Loucy (cell line): ENCODE measurements around the gene SPINK4.

Experiments
- H2AFZ ChIP-seq: fragments of 200-600 bp; sonication (generic); 2 replicates; pipeline ENCODE4 v1.6.0; 2016; ENCODE audit warnings: antibody characterized with exemption, mild to moderate bottlenecking, low read length, moderate library complexity
- H3F3A ChIP-seq: fragments of 200-600 bp; 2 replicates; pipeline ENCODE4 v1.6.0; 2016; ENCODE audit warnings: antibody characterized with exemption, low read depth, mild to moderate bottlenecking
- H3K27me3 ChIP-seq: fragments of 200-600 bp; sonication (generic); 2 replicates; pipeline ENCODE4 v1.6.1; 2014; ENCODE audit warnings: low read length, mild to moderate bottlenecking; ENCODE audit not compliant: insufficient read depth, poor library complexity, severe bottlenecking
- H3K36me3 ChIP-seq: fragments of 200-600 bp; sonication (generic); 2 replicates; pipeline ENCODE4 v1.6.1; 2016; ENCODE audit warnings: low read length; ENCODE audit not compliant: insufficient read depth
- H3K4me1 ChIP-seq: fragments of 200-600 bp; sonication (generic); 2 replicates; pipeline ENCODE4 v1.5.1; 2014; ENCODE audit warnings: low read length, mild to moderate bottlenecking; ENCODE audit not compliant: insufficient read depth, poor library complexity, severe bottlenecking
- H3K4me2 ChIP-seq: fragments of 200-600 bp; sonication (generic); 2 replicates; pipeline ENCODE4 v1.6.0; 2014; ENCODE audit warnings: antibody characterized with exemption, low read length, low read depth, mild to moderate bottlenecking; ENCODE audit not compliant: poor library complexity, severe bottlenecking
- H3K4me3 ChIP-seq: fragments of 200-600 bp; sonication (generic); 2 replicates; pipeline ENCODE4 v1.5.1; 2014; ENCODE audit warnings: low read length, mild to moderate bottlenecking, mixed read lengths; ENCODE audit not compliant: poor library complexity, severe bottlenecking
- H3K79me2 ChIP-seq: fragments of 200-600 bp; sonication (generic); 2 replicates; pipeline ENCODE4 v1.6.1; 2014; ENCODE audit warnings: low read length; ENCODE audit not compliant: insufficient read depth
- H3K9ac ChIP-seq: fragments of 200-600 bp; sonication (generic); 2 replicates; pipeline ENCODE4 v1.6.0; 2014; ENCODE audit warnings: mild to moderate bottlenecking, low read depth, low read length, moderate library complexity; ENCODE audit not compliant: poor library complexity, severe bottlenecking
- H3K9me2 ChIP-seq: fragments of 200-600 bp; sonication (generic); replicated peaks from 2 replicates; pipeline ENCODE4 v1.6.1; 2016; ENCODE audit warnings: low read depth, low read length, mixed read lengths
- H3K9me3 ChIP-seq: fragments of 200-600 bp; sonication (generic); 2 replicates; pipeline ENCODE4 v1.6.1; 2014; ENCODE audit warnings: mild to moderate bottlenecking, antibody characterized with exemption, low read length, low read depth; ENCODE audit not compliant: insufficient read depth
- H4K20me1 ChIP-seq: fragments of 200-600 bp; sonication (generic); 2 replicates; pipeline ENCODE4 v1.6.0; 2014; ENCODE audit warnings: antibody characterized with exemption, low read length, mild to moderate bottlenecking; ENCODE audit not compliant: insufficient read depth, poor library complexity, severe bottlenecking
- EZH2phosphoT487 ChIP-seq: fragments of 200-600 bp; IDR thresholded peaks from 2 replicates; pipeline ENCODE4 v1.6.1; 2018; ENCODE audit warnings: antibody characterized with exemption, mild to moderate bottlenecking, moderate library complexity, borderline replicate concordance
- TF ChIP-seq, protein P1 (sequence below): fragments of 200-600 bp; sonication (generic); conservative IDR thresholded peaks from 2 replicates; pipeline ENCODE4 v1.5.1; 2014; ENCODE audit warnings: mild to moderate bottlenecking, antibody characterized with exemption, low read length

SPINK4 gene

DNA sequence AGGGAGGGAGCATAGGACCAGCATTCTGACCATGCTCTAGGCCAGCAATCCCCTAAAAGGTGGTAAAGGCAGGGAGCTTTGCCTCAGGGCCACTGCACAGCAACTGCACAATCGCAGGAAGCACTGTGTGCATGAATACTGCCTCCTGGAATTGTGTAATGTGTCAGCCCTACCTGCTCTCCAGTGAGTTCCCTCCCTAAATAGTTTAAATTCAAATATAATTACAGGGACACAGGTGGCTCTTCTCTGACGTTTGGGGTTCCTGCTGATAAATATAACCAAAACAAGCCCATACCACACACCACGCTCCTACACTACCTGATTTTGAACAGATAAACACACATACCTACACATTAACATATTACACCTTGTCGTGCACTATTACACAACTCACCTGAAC lies 15.5 kb downstream of the SPINK4 start:
- H3K36me3 ChIP-seq, result peaks cover 74% of the 10 kb centered on the region
- no peak overlapping the region for H3K4me3 ChIP-seq
- H3K4me2 ChIP-seq, result no peak overlapping the region
- no peak for TF ChIP-seq EZH2phosphoT487
- TF ChIP-seq, protein P1, sequence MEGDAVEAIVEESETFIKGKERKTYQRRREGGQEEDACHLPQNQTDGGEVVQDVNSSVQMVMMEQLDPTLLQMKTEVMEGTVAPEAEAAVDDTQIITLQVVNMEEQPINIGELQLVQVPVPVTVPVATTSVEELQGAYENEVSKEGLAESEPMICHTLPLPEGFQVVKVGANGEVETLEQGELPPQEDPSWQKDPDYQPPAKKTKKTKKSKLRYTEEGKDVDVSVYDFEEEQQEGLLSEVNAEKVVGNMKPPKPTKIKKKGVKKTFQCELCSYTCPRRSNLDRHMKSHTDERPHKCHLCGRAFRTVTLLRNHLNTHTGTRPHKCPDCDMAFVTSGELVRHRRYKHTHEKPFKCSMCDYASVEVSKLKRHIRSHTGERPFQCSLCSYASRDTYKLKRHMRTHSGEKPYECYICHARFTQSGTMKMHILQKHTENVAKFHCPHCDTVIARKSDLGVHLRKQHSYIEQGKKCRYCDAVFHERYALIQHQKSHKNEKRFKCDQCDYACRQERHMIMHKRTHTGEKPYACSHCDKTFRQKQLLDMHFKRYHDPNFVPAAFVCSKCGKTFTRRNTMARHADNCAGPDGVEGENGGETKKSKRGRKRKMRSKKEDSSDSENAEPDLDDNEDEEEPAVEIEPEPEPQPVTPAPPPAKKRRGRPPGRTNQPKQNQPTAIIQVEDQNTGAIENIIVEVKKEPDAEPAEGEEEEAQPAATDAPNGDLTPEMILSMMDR, result no peak
- H3K79me2 ChIP-seq, result peaks cover 40% of the 10 kb centered on the region
- H4K20me1 ChIP-seq, result peaks cover 28% of the 10 kb centered on the region
- no peaks in the 10 kb centered on the region for H3F3A ChIP-seq
- H3K27me3 ChIP-seq, result no peaks in the 10 kb centered on the region
- H3K9me2 ChIP-seq, result no peaks in the 10 kb centered on the region
- no peaks in the 10 kb centered on the region for H3K9me3 ChIP-seq
- H3K4me1 ChIP-seq, result peaks cover 17% of the 10 kb centered on the region
- H3K9ac ChIP-seq, result no peak overlapping the region
- no peak overlapping the region for H2AFZ ChIP-seq

DNA sequence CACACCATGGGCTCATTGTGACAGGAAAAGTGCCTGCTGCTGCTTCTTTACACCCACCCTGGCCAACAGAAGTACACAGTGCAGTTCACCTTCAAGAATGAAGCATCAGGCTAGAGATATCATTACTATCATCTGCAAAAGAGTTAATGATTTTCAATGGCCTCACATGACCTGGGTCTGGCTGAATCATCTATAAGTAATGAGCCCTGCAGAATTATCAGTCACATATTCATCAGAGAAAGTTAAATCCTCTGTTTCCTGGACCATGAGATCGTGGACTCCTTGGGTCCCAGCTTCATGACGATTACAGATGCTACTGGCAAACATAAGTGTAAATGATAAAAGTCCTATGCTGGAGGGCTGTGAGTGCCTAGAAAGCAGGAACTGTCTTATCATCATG lies 16.3 kb downstream of the SPINK4 start:
- Histone ChIP-seq H3K79me2 (peaks cover 47% of the 10 kb centered on the region), H3K4me3 (no peak overlapping the region), H3F3A (no peaks in the 10 kb centered on the region), H4K20me1 (peaks cover 30% of the 10 kb centered on the region), H3K9ac (no peak overlapping the region), H3K36me3 (peaks cover 82% of the 10 kb centered on the region), H3K9me3 (no peaks in the 10 kb centered on the region), H3K4me1 (peaks cover 24% of the 10 kb centered on the region), H3K9me2 (no peaks in the 10 kb centered on the region), H3K4me2 (no peak overlapping the region), H2AFZ (no peak overlapping the region), H3K27me3 (no peaks in the 10 kb centered on the region)
- TF ChIP-seq EZH2phosphoT487, result no peak
- TF ChIP-seq, protein P1, result no peak

DNA sequence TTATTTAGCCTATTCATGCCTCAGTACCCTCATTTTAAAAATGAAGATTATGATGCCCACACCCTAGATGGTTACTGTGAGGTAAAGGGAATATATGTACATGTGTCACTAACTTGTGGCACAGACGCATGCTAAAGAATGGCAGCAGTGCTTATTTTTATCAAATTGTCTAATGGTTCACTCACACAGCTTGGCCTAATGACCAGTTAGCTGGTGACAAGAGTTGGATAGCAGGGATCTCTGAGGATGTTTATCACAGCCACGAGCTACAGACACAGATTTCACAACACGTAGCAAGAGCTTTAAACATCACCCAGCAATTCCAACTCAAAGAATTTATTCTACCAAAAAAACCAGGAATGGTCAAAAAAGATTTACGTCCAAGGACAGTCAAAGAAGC lies 17.3 kb downstream of the SPINK4 start:
- no peak overlapping the region for H2AFZ ChIP-seq
- no peaks in the 10 kb centered on the region for H3K27me3 ChIP-seq
- peaks cover 32% of the 10 kb centered on the region for H3K4me1 ChIP-seq
- H4K20me1 ChIP-seq, result peaks cover 39% of the 10 kb centered on the region
- no peak for TF ChIP-seq EZH2phosphoT487
- TF ChIP-seq, protein P1, result no peak
- peaks cover 58% of the 10 kb centered on the region for H3K79me2 ChIP-seq
- H3K9ac ChIP-seq, result no peak overlapping the region
- H3K9me2 ChIP-seq, result no peaks in the 10 kb centered on the region
- no peak overlapping the region for H3K4me2 ChIP-seq
- H3K36me3 ChIP-seq, result peaks cover 88% of the 10 kb centered on the region
- H3K4me3 ChIP-seq, result no peak overlapping the region
- H3F3A ChIP-seq, result no peaks in the 10 kb centered on the region
- no peaks in the 10 kb centered on the region for H3K9me3 ChIP-seq
